SU-DHL-6 (cell line): ENCODE data around the gene SH3RF3.
"Not testable (repeated sequence)": the region's sequence is repeated elsewhere in the genome, so short reads cannot be mapped to it uniquely, and the experiment has no call there.

Experiments
- H2AFZ ChIP-seq: fragments of 200-600 bp; sonication (generic); 2 replicates; pipeline ENCODE4 v1.6.1; 2014; ENCODE audit warnings: low read depth, mild to moderate bottlenecking, moderate library complexity, mixed read lengths, antibody characterized with exemption, low read length; ENCODE audit not compliant: severe bottlenecking
- H3F3A ChIP-seq: fragments of 200-600 bp; shearing (Covaris generic); 2 replicates; pipeline ENCODE4 v1.6.0; 2016; ENCODE audit warnings: antibody characterized with exemption, mild to moderate bottlenecking; ENCODE audit not compliant: insufficient read depth
- H3K27ac ChIP-seq: fragments of 200-600 bp; sonication (generic); 2 replicates; pipeline ENCODE4 v1.5.1; 2016; ENCODE audit warnings: low read depth, mild to moderate bottlenecking, low read length, moderate library complexity, mixed read lengths
- H3K27me3 ChIP-seq: fragments of 200-600 bp; sonication (generic), shearing (Covaris generic); 2 replicates; pipeline ENCODE4 v1.6.0; 2014; ENCODE audit warnings: mild to moderate bottlenecking, low read length
- H3K36me3 ChIP-seq: fragments of 200-600 bp; sonication (generic); 2 replicates; pipeline ENCODE4 v1.6.1; 2014; ENCODE audit warnings: mild to moderate bottlenecking, low read length, mixed read lengths
- H3K4me2 ChIP-seq: fragments of 300-600, 200-600 bp; shearing (Covaris generic), sonication (generic); 2 replicates; pipeline ENCODE4 v1.6.0; 2014; ENCODE audit warnings: low read length, low read depth, mild to moderate bottlenecking; ENCODE audit not compliant: poor library complexity, severe bottlenecking
- H3K4me3 ChIP-seq: fragments of 200-600 bp; sonication (generic); 2 replicates; pipeline ENCODE4 v1.5.1; 2014; ENCODE audit warnings: antibody characterized with exemption, low read length, mild to moderate bottlenecking, mixed read lengths; ENCODE audit not compliant: insufficient read depth, poor library complexity, severe bottlenecking
- H3K79me2 ChIP-seq: fragments of 200-600 bp; sonication (generic); 2 replicates; pipeline ENCODE4 v1.6.1; 2014; ENCODE audit warnings: mild to moderate bottlenecking, low read length, moderate library complexity; ENCODE audit not compliant: insufficient read depth
- H3K9ac ChIP-seq: fragments of 200-600 bp; sonication (generic); 2 replicates; pipeline ENCODE4 v1.7.0; 2014; ENCODE audit warnings: mild to moderate bottlenecking, low read length
- H3K9me2 ChIP-seq: fragments of 200-600 bp; sonication (generic); replicated peaks from 2 replicates; pipeline ENCODE4 v1.6.1; 2014; ENCODE audit warnings: low read length; ENCODE audit not compliant: insufficient read depth
- H3K9me3 ChIP-seq: fragments of 200-600 bp; sonication (generic); 2 replicates; pipeline ENCODE4 v1.6.1; 2014; ENCODE audit warnings: low read length, mixed read lengths; ENCODE audit not compliant: insufficient read depth
- H4K20me1 ChIP-seq: fragments of 200-600 bp; sonication (generic); 2 replicates; pipeline ENCODE4 v1.6.1; 2014; ENCODE audit warnings: low read depth, mild to moderate bottlenecking, antibody characterized with exemption, low read length, moderate library complexity, mixed read lengths
- CTCF ChIP-seq: fragments of 200-600 bp; sonication (generic); IDR thresholded peaks from one replicate; pipeline ENCODE4 v1.5.1; 2017; ENCODE audit warnings: antibody characterized with exemption, mild to moderate bottlenecking, low read length, moderate library complexity; ENCODE audit not compliant: insufficient read depth, poor library complexity, severe bottlenecking
- EZH2phosphoT487 ChIP-seq: fragments of 200-600 bp; sonication (generic), shearing (Covaris generic); conservative IDR thresholded peaks from 2 replicates; pipeline ENCODE4 v1.6.1; 2018; ENCODE audit warnings: mild to moderate bottlenecking, antibody characterized with exemption, low read length, moderate library complexity, mixed read lengths

Gene SH3RF3

GRCh38 chr2:109158237-109158636 lies 29.2 kb downstream of the SH3RF3 start:
- no peaks in the 10 kb centered on the region for H4K20me1 ChIP-seq
- no peak overlapping the region for H2AFZ ChIP-seq
- no peaks in the 10 kb centered on the region for H3K27me3 ChIP-seq
- H3K27ac ChIP-seq: no peak overlapping the region
- no peak overlapping the region for H3K9ac ChIP-seq
- no peak overlapping the region for H3K4me3 ChIP-seq
- H3K36me3 ChIP-seq: no peaks in the 10 kb centered on the region
- H3F3A ChIP-seq: no peaks in the 10 kb centered on the region
- TF ChIP-seq CTCF: no peak
- TF ChIP-seq EZH2phosphoT487: no peak
- H3K4me2 ChIP-seq: no peak overlapping the region
- no peaks in the 10 kb centered on the region for H3K79me2 ChIP-seq
- no peaks in the 10 kb centered on the region for H3K9me2 ChIP-seq
- H3K9me3 ChIP-seq: no peaks in the 10 kb centered on the region

- Histone ChIP-seq H4K20me1 (no peaks in the 10 kb centered on the region), H3K4me2 (no peak overlapping the region), H3K4me3 (no peak overlapping the region), H3K36me3 (no peaks in the 10 kb centered on the region), H3K9ac (no peak overlapping the region), H3K79me2 (no peaks in the 10 kb centered on the region), H3K27ac (no peak overlapping the region), H3K27me3 (no peaks in the 10 kb centered on the region), H2AFZ (no peak overlapping the region), H3F3A (no peaks in the 10 kb centered on the region), H3K9me3 (no peaks in the 10 kb centered on the region), H3K9me2 (no peaks in the 10 kb centered on the region)
- no peak for TF ChIP-seq CTCF
Observed at GRCh38 chr2:109159096-109159495, 30.1 kb downstream of the SH3RF3 start.

- H3K4me3 ChIP-seq: no peak overlapping the region
- no peaks in the 10 kb centered on the region for H3F3A ChIP-seq
- H3K4me2 ChIP-seq: no peak overlapping the region
- H3K9me2 ChIP-seq: no peaks in the 10 kb centered on the region
- no peak overlapping the region for H3K9ac ChIP-seq
- H3K9me3 ChIP-seq: no peaks in the 10 kb centered on the region
- TF ChIP-seq CTCF (no peak), EZH2phosphoT487 (no peak)
- H2AFZ ChIP-seq: no peak overlapping the region
- no peaks in the 10 kb centered on the region for H3K36me3 ChIP-seq
- no peaks in the 10 kb centered on the region for H3K79me2 ChIP-seq
- no peaks in the 10 kb centered on the region for H4K20me1 ChIP-seq
- H3K27ac ChIP-seq: no peak overlapping the region
- no peaks in the 10 kb centered on the region for H3K27me3 ChIP-seq
Observed at GRCh38 chr2:109160714-109161440, 31.9 kb downstream of the SH3RF3 start.

GRCh38 chr2:109162367-109162766 lies 33.4 kb downstream of the SH3RF3 start:
- not testable (repeated sequence) for H3K27me3 ChIP-seq, H2AFZ ChIP-seq, H3K36me3 ChIP-seq, H4K20me1 ChIP-seq, H3K4me3 ChIP-seq, H3K27ac ChIP-seq, H3K4me2 ChIP-seq, H3K9me3 ChIP-seq, H3K9me2 ChIP-seq, H3F3A ChIP-seq, H3K9ac ChIP-seq, H3K79me2 ChIP-seq
